Prostate gland (tissue), 2 donors: Measurements from ENCODE around the gene PPFIA3.

Source experiments
- CTCF ChIP-seq, 4 experiments: fragments of 200-600 bp in 2 of 4; fragments of 450-650 bp in 2 of 4; sonication (generic) in 2 of 4; IDR thresholded peaks; 1 replicate in 3 of 4; 2 replicates in 1 of 4; pipeline ENCODE4 v1.5.1; 2016 to 2019; ENCODE audit warnings: antibody characterized with exemption in 4 of 4, mild to moderate bottlenecking in 2 of 4, moderate library complexity in 2 of 4
- POLR2A ChIP-seq: fragments of 450-650 bp; IDR thresholded peaks from one replicate; pipeline ENCODE4 v1.6.1; 2016; ENCODE audit warnings: antibody characterized with exemption, mild to moderate bottlenecking

GRCh38 chr19:49127674-49128544, 8.6 kb downstream of the PPFIA3 start:
- TF ChIP-seq CTCF (IDR thresholded peaks at IDR 0.05) = peak in 2 of 4 experiments; percentile 39 to 44
- peak; percentile 61 for TF ChIP-seq POLR2A
